Measurements from ENCODE around the gene SOS1.

The SOS1 gene

GRCh38 chr2:39020383-39020782 lies 100.5 kb downstream of the SOS1 start:
- DNase-seq: no peak

DNA sequence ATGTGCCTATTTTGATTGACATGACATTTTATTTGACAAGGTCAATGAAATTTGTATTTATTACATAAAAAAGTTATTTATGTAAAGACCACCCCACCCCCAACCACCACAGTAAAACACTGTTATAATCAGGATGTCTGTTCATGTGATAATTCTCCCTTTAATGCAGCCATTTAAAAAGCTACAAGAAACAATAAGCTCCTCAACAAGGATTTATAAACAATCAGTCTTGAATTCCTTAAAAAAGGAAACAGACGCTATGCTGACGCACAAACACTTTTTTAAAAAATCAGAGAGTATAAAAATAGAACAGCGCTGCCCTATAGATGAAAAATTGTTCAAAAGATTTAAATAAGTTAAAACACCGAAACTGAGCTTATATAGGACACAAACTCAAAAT lies 102.2 kb downstream of the SOS1 start:
- DNase-seq: no peak

- DNase-seq: no peak
Measured at GRCh38 chr2:39017334-39017733, 103.5 kb downstream of the SOS1 start.

DNA sequence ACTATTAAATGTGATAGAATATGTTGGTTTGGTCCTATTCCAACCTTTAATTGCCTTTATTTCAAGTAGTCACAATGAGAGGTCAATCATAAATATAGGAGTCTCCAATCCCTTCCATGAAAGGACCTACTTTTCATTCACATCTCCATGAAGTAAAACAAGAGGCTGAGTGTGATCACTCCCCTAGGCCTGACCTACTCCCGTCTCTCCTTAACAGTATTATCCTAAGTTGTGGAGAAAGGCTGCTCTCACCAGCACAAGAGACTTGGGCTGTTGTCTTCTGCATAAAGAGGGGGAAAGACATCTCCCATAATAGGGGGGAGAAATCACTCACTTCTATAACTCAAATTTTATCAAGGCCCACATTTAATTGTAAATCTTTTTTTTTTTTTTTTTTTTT lies 105.4 kb downstream of the SOS1 start:
- DNase-seq: no peak

DNA sequence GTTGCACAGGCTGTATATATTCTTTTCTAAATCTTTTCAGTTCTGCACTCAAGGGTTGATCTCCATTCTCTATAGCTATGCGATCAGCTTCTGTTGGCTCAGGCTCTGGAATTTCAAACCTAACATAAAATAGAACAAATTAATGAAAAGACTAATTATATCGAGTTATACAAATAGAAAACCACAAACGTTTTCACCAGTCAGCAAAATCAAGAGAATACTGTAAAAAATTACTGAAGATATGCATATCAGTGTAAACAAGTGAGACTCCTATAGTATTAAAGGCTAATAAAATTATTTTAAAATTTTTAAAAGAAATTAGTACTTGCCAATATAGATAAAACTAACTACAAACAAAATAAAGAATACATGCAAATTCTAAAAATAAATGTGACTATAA lies 107.0 kb downstream of the SOS1 start:
- DNase-seq: no peak

DNA sequence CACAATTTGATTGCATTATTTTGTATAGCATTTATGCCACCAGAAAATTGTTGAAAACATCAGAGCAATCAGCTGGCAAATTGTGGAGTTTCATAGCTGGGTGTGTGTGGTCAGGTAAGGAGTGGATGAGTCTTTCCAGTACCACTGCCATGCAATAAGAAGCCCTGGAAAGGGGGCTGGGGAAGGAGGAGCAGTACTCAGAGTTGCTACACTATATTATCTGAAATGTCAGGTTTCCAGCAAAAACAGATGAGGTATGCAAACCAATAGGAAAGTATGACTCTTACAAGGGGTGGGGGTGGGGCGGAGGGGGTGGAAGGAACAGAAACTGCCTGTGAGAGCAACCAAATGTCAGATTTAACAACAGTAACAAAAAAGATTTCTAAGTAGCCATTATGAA lies 112.2 kb downstream of the SOS1 start:
- DNase-seq: no peak

- DNase-seq: no peak
Measured at GRCh38 chr2:39007875-39008504, 112.9 kb downstream of the SOS1 start.

DNA sequence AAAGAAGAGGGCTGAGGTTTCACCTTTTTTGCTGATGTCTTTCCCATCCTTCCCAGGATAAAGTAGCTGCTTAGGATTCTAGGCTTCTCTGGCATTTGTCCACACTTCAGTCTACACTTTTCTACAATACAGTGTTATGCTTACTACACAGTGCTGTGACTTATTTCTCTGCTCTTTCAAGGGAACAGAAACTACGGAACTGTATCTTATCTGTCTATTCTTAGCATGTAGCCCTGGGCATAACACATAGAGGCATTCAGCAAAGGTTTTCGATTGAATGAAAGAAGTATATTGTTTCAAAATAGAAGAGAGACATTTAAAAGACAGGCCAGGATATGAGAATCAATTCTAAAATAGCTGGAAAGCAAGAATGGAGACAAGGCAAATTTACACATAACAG lies 120.3 kb downstream of the SOS1 start:
- no peak for DNase-seq

- DNase-seq: no peak
Measured at GRCh38 chr2:38997781-38998180, 123.1 kb downstream of the SOS1 start.

- DNase-seq: no peak
Measured at GRCh38 chr2:38991899-38992298, 129.0 kb downstream of the SOS1 start.

- no peak for DNase-seq
Measured at GRCh38 chr2:38988716-38989115, 132.1 kb downstream of the SOS1 start.

GRCh38 chr2:38982498-38982897 lies 138.4 kb downstream of the SOS1 start:
- no peak for DNase-seq

- no peak for DNase-seq
Measured at GRCh38 chr2:38981670-38982357, 139.0 kb downstream of the SOS1 start.

DNA sequence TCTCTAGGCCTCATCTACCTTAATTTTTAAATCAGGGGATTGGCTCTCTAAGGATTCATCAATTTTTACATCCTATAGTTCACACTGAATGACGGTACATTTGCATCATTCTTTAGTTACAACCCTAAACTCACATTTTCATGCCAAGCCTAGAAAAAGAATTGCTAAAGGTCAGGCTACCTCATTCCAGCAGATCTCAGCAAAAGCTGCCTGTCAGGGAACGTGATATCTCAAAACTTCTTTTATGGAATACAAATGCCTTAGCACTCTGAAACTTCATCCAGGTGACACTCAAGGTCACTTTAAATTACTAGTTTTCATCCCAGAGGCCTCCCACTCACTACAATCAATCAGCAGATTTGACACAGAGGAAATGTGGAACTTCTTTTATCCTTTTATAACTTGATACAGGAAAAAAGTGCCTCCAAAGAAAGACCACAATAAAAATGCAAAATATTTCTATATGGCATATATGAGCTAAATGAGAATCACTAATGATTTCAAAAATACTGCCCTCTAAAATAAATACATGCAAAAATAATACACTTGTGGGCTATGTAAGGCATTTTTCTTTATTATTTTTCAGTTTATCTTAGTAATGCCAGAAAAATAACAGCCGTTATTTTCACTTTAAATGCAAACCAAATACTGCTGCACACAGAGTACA lies 139.7 kb downstream of the SOS1 start:
- DNase-seq: no peak

DNA sequence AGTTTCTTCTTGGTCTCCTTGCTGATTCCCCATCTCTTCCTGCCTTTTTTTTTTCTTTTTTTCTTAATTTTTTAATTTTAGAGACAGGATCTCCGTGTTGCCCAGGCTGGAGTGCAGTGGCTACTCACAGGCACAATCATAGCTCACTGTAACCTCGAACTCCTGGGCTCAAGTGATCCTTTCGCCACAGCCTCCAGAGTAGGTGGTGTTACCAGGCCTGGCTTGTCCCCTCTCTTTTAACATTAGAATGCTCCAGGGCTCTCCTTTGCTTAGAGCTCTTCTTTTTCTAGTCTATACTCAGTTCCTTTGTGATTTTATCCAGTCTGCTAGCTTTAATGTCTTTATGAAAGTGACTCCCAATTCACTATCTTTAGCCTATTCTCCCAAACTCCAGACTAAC lies 141.9 kb downstream of the SOS1 start:
- DNase-seq: no peak

- no peak for DNase-seq
Measured at GRCh38 chr2:38978296-38978903, 142.5 kb downstream of the SOS1 start.

GRCh38 chr2:38977047-38977446 lies 143.8 kb downstream of the SOS1 start:
- DNase-seq: no peak

GRCh38 chr2:38975042-38975441 lies 145.8 kb downstream of the SOS1 start:
- DNase-seq: no peak

GRCh38 chr2:38973266-38973665 lies 147.6 kb downstream of the SOS1 start:
- DNase-seq: no peak

DNA sequence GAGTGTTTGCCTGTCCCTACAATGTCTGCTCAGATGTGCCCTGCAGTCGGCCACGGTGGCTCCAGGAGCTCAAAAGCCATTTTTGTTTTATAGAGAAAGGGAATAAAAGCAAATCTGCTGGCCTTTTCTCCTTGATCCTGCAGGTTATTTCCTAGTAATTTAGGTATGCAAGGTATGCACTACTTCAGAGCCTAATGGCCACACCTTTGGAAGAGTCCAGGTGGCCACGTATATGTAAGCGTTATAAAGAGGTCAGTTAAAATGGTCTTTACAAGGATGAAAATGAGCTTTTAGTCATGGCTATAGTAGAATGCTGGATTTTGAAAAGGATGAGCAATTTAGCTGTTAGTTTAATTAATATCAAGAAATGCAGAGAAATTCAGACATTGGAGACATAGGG lies 149.5 kb downstream of the SOS1 start:
- no peak for DNase-seq

DNA sequence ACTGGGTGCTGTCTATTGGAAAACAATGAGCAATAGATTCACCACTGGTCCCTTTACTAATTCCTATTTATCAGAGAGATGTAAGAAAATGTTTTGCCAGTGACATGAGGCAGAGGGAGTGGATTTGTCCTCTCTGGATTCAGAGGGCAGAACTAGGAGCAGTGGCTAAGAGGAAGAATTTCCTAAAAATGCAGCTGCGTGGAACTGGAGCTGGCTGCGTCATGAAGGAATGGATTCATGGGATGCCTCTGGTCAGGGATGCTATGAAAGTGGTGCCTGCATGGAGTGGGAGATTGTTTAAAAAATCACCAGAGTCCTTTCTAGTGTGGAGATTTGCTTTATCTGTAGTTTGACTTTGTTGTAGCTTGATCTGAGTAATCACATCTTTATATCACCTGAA lies 152.8 kb downstream of the SOS1 start:
- no peak for DNase-seq

- no peak for DNase-seq
Measured at GRCh38 chr2:38966678-38967077, 154.2 kb downstream of the SOS1 start.

- no peak for DNase-seq
Measured at GRCh38 chr2:38966006-38966405, 154.8 kb downstream of the SOS1 start.

Data from NCI-H2029 (cell line).